Fibroblast of lung (primary cell): ENCODE measurements around the gene COLEC11.

ENCODE experiments used
- CTCF ChIP-seq, 2 donors: IDR thresholded peaks in 1 of 2; conservative IDR thresholded peaks in 1 of 2; 1 replicate in 1 of 2; 2 replicates in 1 of 2; pipeline ENCODE4 v1.5.1; 2011 to 2012; ENCODE audit warnings: low read length in 2 of 2, control low read depth in 1 of 2, inconsistent platforms in 1 of 2, low read depth in 1 of 2, mild to moderate bottlenecking in 1 of 2
- EZH2 ChIP-seq: IDR thresholded peaks from 2 replicates; pipeline ENCODE4 v1.5.1; 2012; ENCODE audit warnings: low read length, control low read depth, mild to moderate bottlenecking; ENCODE audit errors: missing control alignments

GRCh38 chr2:3669656-3670055, 74.7 kb downstream of the COLEC11 start:
- TF ChIP-seq EZH2 = no peak
- no peak for TF ChIP-seq CTCF (conservative IDR thresholded peaks at IDR 0.05 in 1 of 2, IDR thresholded peaks at IDR 0.05 in 1 of 2; ENCODE audit: low read depth in 1 of 2, low read length in 2 of 2)
